NCI-H1694 treated with DMSO at 0.1 percent for 48 hours (cell line): Measurements from ENCODE around the gene ZNF385C.
A peak's percentile ranks its signal among the peaks of the same experiment; 100 is the strongest.
"Not testable (repeated sequence)": the region's sequence is repeated elsewhere in the genome, so short reads cannot be mapped to it uniquely, and the experiment has no call there.

Experiments
- DNase-seq: peaks from one replicate; lab custom pipeline; 2025; lab: John Stamatoyannopoulos, UW

Gene ZNF385C, protein sequence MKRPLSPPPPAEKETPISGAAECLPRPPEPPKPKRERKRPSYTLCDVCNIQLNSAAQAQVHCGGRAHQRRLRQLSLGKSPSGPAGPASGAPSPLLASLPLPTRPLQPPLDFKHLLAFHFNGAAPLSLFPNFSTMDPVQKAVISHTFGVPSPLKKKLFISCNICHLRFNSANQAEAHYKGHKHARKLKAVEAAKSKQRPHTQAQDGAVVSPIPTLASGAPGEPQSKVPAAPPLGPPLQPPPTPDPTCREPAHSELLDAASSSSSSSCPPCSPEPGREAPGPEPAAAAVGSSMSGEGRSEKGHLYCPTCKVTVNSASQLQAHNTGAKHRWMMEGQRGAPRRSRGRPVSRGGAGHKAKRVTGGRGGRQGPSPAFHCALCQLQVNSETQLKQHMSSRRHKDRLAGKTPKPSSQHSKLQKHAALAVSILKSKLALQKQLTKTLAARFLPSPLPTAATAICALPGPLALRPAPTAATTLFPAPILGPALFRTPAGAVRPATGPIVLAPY

GRCh38 chr17:42097691-42098631 is at the start of gene ZNF385C:
Gene ZNF385C (minus strand): TSS chr17:42098473. CDS start chr17:42063056, 35,417 bp downstream.
- no peak for DNase-seq

DNA sequence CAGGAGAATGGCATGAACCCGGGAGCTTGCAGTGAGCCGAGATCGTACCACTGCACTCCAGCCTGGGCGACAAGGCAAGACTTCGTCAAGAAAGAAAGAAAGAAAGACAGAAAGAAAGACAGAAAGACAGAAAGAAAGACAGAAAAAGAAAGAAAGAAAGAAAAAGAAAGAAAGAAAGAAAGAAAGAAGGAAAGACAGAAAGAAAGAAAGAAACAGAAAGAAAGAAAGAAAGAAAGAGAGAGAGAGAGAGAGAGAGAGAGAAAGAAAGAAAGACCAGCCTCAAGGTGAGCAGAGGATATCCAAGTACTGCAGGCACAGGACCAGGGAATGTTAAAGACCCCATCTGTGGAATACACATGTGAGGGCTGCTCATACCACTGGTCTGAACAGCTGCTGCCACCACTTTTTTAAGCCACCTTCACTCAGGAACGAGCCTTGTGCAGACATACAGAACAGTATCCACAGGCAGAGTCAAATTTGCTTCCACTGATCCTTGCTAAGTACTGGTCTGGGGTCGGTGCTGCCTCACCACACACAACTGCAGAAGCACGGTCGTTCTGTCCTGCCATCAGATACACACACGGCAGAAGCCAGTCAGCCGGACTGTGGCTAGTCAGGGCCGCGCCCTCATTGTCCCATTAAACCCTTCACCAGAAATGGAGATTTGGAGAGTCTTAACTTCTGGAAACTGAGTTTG is 48.8 kb upstream of the ZNF385C start:
- DNase-seq = no peak

GRCh38 chr17:42143138-42143537 is 44.9 kb upstream of the ZNF385C start:
- DNase-seq = not testable (repeated sequence)

DNA sequence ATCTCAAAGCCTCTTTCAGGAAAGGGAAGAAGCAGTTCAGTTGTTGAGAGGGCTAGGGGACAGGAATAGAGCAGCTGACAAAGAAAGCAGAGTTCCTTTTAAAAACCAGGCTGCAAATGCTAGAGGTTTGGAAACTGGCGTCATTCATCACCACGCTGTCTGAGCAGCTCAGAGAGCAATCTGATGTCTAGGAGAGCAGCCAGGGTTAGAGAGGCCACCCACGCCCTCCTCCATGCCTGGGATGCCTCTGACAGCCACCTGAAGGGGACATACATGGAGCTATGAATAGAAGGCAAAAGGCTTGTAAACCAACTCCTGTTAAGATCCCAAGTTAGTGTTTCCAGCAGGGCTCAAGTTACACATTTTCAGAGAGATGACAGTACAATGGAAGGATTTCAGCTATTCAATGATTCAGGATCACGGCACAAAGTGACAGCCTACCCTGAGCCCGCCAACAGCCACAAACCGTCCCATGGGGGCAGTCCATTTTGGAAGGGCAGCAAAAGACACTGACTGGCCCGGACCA is 44.2 kb upstream of the ZNF385C start:
- no peak for DNase-seq

GRCh38 chr17:42141382-42141781 is 43.1 kb upstream of the ZNF385C start:
- no peak for DNase-seq

- DNase-seq = not testable (repeated sequence)
These were observed 42.4 kb upstream of the ZNF385C start for GRCh38 chr17:42140690-42141089.

GRCh38 chr17:42138749-42139492 is 40.6 kb upstream of the ZNF385C start:
- no peak for DNase-seq

DNA sequence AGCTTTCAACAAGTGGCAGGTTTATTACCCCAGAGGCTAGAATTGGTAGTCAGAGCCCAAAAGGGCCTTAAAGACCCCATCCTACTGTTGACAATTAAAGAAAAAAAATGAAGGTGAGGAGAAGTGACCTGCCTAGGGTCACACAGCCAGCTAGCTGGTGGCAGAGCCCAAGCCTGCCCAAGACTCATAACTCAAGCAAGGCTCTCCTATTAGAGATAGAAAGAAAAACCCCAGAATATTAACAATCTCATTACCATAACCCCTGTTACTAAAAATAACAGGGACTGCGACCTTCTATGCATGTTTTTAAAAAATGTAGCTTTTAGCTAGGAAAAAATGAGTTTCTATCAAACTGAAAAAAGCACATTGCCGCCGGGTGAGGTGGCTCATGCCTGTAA is 38.4 kb upstream of the ZNF385C start:
- no peak for DNase-seq

DNA sequence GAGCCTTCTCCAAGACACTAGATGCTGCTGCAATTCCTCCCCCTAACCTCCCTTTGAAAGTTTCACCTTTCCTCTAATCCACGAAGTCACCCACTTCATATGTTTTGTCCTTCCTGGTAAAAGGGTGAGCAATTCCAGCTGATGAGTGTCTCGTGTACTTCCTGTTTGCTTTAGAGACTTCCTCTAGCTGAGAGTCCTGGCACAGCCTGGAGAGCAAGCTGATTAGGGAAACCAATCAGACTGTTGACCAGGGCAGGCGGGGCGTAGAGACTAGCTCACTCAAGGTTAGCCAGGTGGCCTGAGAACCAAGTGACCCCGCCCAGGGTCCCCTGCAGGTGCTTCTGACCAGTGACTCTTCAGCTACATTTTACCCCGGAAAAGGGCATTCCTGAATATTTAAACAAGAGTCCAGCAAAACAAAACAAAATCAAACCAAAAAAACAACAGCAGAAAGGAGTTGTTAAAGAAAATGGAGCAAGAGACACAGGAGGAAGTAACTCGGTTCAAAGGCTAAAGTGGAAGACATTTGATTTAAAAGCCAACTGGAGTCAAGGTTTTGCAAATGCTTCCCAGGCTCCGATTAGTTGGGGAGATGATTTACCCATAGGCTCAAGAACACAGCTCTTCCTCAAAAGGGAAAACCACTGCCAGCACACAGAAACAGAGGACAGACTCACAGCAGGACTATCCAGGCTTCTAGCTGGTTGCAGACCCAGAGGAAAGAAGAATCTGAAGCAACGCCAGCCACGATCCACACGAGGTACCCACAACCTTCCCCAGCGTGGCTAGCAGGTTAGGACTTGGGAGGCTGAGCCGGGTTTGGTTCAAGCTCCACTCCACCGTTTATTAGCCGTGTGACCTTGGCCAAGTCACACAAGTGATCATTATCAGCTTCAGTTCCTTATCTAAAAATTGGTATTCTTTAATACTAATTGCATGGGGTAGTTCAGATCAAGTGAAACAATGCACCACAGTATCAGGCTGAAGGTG is 37.7 kb upstream of the ZNF385C start:
- DNase-seq = no peak

- DNase-seq = no peak
These were observed 36.9 kb upstream of the ZNF385C start for GRCh38 chr17:42135151-42135550.

DNA sequence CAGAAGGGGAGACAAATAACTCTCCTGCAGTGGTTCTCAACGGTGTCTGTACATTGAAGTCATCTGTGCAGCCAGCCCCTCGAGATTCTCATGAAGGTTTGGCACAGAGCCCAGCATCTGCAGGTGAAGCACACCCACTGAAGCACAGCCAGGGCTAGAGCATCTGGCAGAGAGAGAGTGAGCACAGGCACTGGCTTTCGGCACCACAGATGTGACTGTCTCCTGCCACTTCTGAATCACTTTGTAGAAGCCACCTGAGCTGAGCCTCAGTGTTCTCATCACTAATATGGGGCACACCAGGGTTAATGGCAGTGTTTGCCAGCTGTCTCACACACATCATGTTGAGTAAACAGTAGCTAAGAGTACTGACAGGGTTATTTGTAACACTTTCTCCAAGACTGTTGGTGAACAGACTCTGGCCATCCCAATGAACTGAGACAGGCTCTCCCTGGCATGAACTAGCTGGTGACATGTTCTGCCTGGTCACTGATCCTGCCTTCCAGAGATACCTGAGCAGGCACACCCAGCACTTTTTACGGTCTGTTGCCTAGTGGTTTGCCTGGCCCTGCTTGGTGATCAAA is 35.3 kb upstream of the ZNF385C start:
- DNase-seq = peak; percentile 37

GRCh38 chr17:42132941-42133340 is 34.7 kb upstream of the ZNF385C start:
- DNase-seq = no peak

GRCh38 chr17:42131981-42132432 is 33.7 kb upstream of the ZNF385C start:
- no peak for DNase-seq

- DNase-seq = no peak
These were observed 33.0 kb upstream of the ZNF385C start for GRCh38 chr17:42131232-42131631.

- DNase-seq = no peak
These were observed 32.1 kb upstream of the ZNF385C start for GRCh38 chr17:42130310-42130936.

GRCh38 chr17:42129109-42129837 is 31.0 kb upstream of the ZNF385C start:
- no peak for DNase-seq

DNA sequence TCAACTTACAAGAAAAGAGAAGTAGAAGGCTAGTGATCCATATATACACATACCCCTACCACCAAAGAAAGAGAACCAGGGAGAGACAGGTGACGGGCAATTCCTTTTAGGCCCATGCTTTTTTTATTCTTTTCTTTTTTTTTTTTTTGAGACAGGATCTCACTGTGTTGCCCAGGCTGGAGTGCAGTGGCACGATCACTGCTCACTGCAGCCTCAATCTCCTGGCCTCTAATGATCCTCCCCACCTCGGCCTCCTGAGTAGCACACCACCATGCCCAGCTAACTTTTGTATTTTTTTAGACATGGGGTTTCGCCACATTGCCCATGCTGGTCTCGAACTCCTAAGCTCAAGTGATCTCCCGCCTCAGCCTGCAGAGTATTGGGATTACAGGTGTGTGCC is 29.1 kb upstream of the ZNF385C start:
- no peak for DNase-seq

- DNase-seq = no peak
These were observed 28.6 kb upstream of the ZNF385C start for GRCh38 chr17:42126836-42127235.
